Frontal cortex (tissue), 4 donors: ENCODE results near the gene AVPR2. TPM values are rescaled to one million over a fixed set of nuclear protein-coding genes. Genes with fewer than 3 reads are reported as not detected.

ENCODE experiments used
- DNase-seq, 2 donors: peaks; one replicate each; pipeline ENCODE4 v3.0.0; 2012; ENCODE audit warnings: low spot score in 2 of 2
- FAIRE-seq: peaks from 2 replicates; lab custom pipeline; 2012; peaks lifted over from hg19 to GRCh38; lab: Jason Lieb, UNC
- total RNA-seq: library from RNA; depleted of rRNA; stranded (reverse); fragments of >200 nt; gene quantifications from one replicate; pipeline ENCODE4 v1.2.3, GENCODE V29; 2014
- donor health status: control.
- donor health status: control.
- donor health status: control.

Gene AVPR2
- total RNA-seq, 1 donor from 2014 or later: not detected

- DNase-seq: no peak
- no peak for FAIRE-seq
These were observed 3.9 kb downstream of the AVPR2 start for GRCh38 chrX:153908219-153908860.

GRCh38 chrX:153909024-153909979, 4.8 kb downstream of the AVPR2 start:
- no peak for DNase-seq

GRCh38 chrX:153909980-153910360, 5.5 kb downstream of the AVPR2 start:
- DNase-seq (no peak), FAIRE-seq (no peak)

More at GRCh38 chrX:153909024-153909979, 4.8 kb downstream of the AVPR2 start:
- no peak for FAIRE-seq

- FAIRE-seq: no peak
- DNase-seq: no peak
These were observed 6.0 kb downstream of the AVPR2 start for GRCh38 chrX:153910446-153910845.

DNA sequence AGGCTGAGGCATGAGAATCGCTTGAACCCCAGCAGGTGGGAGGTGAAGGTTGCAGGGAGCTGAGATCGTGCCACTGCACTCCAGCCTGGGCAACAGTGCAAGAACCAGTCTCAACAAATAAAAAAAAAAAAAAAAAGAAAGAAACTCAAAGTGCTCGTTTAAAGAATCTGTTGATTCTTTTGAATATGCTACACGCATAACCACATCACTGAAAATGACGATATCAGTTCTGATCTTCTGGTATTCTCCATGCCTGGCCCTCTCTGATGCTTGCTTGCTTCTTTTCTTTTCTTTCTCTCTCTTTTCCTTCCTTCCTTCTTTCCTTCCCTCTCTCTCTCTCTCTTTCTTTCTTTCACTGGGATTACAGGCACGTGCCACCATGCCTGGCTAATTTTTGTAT, 7.3 kb downstream of the AVPR2 start:
- DNase-seq (no peak), FAIRE-seq (no peak)

DNA sequence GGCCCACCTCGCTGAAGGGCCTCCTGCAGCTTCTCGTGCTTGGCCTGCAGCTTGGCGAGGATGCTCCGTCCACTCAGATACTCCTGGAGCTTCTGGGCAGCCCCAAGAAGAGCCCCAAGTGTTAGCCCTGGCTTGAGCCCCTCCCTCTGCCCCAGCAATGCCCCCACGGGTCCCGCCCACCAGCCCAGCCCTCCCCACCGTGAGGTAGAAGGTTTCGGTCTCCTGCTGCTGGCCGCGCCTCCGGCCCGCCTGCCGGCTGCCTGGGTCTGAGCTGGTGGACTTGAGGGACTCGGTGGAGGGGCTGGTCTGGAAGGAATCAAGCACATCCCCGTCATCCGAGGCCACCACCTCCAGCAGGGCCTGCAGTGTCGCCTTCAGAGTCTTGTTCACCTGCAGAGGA, 8.7 kb downstream of the AVPR2 start:
- DNase-seq: no peak
- no peak for FAIRE-seq

- DNase-seq (no peak), FAIRE-seq (no peak)
These were observed 9.2 kb downstream of the AVPR2 start for GRCh38 chrX:153913701-153914100.

DNA sequence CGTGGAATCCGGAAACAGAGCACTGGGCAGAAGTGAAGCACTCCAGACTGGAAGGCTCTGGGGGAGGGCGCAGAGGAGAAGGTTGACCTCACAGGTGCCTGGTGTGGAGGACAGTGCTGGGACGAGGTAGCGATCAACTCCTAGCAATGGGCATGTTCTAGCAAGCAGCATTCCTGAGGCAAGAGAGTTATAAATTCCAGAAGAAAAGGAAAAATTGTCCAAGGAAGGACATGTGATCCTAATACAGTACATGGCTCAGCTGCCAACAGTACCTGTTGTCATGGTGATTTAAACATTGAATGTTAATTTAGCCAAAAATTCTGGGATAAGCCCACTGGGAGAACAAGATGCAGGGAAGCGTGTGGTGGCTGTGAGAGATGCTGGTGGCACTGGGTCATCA, 13.4 kb downstream of the AVPR2 start:
- no peak for DNase-seq
- no peak for FAIRE-seq

DNA sequence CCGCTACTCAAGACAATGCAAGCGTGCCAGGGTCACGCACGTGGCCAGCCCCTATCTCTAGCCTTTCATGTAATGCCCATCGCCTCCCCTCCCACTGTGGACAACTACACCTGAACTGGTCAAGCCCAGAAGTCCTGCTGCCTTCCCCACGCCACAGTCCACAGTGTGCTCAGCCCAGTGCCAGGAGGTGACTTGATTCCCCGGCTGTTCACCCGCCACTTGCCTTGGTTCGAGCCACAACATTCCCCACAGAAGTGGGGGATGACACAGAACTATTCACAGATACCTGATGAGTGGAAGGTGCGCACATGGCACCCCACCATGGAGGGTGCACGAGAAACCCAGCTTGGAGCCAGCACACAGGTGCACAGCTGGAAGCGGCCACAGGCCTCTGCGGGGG, 14.8 kb downstream of the AVPR2 start:
- no peak for FAIRE-seq
- no peak for DNase-seq

DNA sequence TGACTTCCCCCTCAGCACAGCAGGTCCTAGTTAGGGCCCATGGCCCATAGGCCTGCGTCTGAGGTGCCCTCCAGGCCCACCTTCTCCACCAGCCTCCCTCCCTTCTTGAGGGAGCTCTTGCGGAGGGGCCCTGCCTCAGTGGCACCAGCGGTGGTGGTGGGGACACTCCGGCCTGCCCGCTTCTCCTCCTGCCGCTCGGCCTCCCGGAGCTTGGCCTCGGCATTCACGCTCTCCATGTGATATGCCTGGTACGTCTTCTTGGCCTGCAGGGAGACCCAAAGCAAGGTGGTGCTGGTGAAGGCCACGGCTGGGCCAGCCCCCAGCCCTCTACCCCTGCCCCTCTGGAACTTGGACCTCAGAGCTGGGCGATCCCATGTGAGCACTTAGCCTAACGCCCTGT, 16.1 kb downstream of the AVPR2 start:
- no peak for FAIRE-seq
- no peak for DNase-seq

DNA sequence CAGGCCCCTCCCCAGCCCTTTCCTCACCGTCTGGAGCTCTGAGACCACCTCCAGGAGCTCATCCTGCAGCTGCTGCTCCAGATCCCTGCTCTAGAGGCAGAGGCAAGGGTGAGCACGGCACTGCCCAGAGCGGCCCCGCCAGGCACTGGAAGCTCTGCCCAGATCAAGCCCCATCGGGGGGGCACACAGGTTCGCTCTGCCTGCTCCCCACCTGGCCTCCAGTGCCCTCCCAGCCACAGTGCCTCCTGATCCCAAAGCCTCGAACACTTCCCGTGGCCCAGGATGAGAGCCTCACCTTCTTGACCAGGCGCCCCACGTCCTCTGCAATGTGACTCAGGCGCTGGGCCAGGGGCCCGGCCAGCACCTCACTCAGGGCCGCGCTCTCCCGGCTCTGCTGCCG, 16.6 kb downstream of the AVPR2 start:
- DNase-seq (no peak), FAIRE-seq (no peak)

GRCh38 chrX:153921511-153922446, 17.3 kb downstream of the AVPR2 start:
- DNase-seq (no peak), FAIRE-seq (no peak)

GRCh38 chrX:153922932-153923857, 18.7 kb downstream of the AVPR2 start:
- peak; percentile 63 to 64 for DNase-seq
- FAIRE-seq: no peak

DNA sequence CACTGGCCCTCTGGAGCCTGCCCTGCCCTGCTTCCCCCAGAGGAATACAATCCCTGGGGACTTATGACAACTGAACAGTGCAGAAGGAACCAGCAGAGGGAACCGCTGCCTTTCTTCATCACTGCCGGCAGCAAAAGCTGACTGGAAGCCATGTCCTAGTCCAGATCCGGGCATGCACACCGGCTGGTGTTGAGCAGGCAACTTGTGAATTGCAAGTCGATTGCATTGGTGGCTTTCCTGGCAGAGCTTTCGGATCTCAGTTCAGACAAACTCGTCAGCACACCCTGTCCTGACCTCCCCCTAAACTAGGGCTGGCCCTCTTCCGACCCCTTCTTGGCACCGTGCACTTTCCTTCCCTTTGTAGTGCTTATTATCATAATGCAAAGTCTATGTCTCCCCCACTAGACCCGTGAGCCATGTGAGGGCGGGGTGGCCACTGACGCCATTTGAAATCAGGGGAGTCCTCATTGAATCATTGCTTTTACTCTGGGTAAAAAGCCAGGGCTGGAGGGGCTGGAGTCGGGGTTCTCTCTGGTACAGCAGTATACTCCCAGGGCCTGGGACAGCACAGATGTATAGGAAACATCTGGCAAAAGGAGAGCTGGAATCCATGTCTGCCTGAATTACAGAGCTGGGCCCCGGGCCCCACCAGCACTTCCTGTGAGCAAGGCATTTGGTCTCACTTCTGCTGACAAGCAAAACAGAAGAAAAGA, 19.8 kb downstream of the AVPR2 start:
- FAIRE-seq (no peak), DNase-seq (peak in 1 of 2 donors; percentile 57)

DNA sequence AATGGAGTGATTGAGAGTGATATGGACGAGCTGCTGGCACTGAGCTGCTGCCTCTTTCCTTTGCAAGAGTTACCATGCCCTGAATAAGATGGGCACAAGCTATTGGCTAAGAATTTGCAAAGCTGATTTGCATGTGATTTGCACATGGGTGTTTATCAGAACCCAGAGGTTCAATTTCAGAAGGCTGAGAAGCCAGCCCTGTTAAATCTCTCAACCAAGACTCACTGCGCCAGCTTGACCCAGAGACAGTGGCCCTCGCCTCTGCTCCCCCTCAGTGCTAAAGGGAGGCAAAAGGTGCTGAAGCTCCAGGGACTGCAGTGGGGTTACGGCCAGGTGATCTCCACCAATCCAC, 20.9 kb downstream of the AVPR2 start:
- FAIRE-seq (no peak), DNase-seq (no peak)

DNA sequence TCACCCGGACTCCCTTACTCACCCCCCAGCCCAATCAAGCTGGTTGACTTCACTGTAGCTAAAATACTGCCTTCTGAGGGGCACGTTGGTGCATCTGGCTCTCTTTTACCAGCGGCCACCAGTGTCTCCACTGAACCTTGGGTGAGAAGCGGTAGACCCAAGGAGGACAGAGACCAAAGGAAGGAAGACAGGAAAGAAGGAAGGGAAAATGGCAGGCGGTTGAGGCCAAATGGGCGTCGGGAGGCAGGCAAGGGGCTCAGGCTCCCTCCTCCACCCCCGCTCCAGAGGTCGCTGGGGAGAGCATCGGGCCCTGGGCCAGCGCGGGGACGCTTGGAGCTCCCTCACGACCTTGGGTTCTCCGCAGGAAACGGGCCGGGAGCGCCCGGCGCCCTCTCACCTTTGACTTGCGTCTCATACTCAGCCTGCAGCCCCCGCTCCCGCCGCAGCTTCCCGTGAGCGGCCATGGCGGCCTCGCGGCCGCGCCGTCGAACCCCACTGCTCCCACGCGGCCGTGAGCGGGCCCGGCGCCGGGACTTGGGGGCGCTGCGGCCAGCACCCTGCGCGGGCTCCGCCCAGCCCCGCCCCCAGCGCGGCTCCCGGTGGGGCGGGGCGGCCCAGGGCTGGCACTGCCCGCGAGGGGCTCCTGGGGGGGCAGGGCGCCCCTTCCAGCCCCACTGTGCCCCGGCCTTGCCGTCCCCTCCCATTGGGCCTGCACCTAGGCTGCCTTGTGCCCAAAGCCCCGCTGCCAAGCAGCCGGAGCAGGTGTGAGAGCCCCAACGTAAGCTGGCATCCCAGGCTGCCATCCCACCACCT, 21.5 kb downstream of the AVPR2 start, which contains the start of gene ARHGAP4:
Gene ARHGAP4, minus strand, starts transcription at position 526 of the 813 bp plus-strand sequence. Its CDS starts 62 bp downstream, at position 464.
- FAIRE-seq: no peak

GRCh38 chrX:153926552-153926857, 22.0 kb downstream of the AVPR2 start:
- no peak for FAIRE-seq
- no peak for DNase-seq

More for the DNA sequence above, 21.5 kb downstream of the AVPR2 start, which contains the start of gene ARHGAP4:
- no peak for DNase-seq
